Skin of body (tissue), 2 donors: ENCODE results near the gene ANO6. TPM values are rescaled to one million over a fixed set of nuclear protein-coding genes. Genes with fewer than 3 reads are reported as not detected.
"Not testable (repeated sequence)": the region's sequence is repeated elsewhere in the genome, so short reads cannot be mapped to it uniquely, and the experiment has no call there.

Experiments used
- DNase-seq: peaks from one replicate; lab custom pipeline; 2025; lab: John Stamatoyannopoulos, UW
- total RNA-seq: library from RNA; depleted of rRNA; stranded (reverse); fragments of >200 nt; gene quantifications from one replicate; pipeline ENCODE4 v1.2.3, GENCODE V29; 2014

ANO6 gene
- total RNA-seq, 1 donor from 2014 or later = 55.6 TPM

DNA sequence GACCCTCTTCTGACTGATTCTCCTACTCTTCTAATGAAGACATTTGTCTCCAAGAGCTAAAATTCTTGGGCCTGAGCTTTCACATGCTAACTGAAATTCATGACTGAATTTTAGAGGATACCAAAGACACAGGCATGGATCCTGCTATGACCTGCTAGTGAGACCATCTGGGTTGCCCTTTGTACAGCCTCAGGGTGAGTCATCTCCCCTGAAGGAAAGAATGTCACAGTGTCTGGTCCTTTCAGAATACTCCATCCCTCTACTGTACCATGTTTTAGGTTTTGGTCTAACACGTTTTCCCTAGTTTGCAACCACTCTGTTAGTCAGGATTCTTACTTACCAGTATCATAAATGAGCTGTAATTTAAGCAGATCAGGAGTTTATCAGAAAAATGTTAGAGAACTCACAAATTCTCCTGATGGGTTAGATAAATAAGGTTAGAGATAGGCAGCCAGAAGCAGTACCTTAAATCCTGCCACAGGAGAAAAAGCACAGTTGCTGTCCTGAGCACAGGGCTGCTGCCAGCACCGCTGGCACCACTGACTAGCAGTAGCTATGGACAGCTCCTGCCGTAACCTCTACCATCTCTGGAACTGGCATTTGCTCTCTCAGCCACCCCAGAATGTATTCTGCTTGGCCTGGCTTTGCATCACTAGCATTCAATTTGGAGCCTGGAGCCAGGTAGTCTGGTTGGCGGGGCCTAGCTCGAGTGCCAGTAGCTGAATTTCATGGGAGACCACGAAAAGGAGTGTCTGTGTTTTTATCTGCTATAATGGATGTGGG is 127.6 kb downstream of the ANO6 start:
- DNase-seq = no peak

DNA sequence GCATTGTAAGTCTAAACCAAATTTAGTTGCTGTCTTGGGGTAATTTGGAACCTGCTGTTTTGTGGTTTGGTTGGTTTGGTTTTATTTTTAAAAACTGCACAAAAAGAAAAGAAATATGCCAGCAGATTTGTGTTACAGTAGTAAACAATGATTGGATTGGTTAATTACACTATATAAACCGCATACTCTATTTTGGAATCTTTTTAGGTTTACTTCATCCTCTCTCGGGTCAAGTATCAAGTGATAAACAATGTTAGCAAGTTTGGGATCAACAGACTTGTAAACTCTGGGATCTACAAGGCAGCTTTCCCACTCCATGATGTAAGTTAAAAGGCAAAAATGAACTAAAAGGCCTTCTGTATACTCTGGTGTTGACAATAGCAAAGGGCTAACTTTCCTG is 132.4 kb downstream of the ANO6 start:
- DNase-seq = no peak

DNA sequence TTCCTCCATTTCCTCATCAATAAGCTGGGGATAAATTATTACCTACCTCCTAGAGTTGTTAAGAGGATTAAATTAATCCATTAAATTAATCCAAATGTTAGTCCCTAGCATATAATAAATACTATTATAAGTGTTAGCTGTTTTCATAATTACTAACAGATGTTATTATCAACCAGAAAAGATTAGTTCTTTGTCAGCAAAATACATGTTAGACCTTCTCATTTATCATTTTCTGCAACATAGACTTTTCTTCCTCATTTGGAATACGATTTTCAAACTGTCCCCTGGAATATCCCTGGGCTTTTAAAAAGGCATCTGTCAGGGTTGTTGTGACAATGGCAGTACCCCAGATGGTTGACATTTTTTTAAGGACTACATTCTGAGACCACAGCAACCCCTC is 133.1 kb downstream of the ANO6 start:
- DNase-seq = no peak

DNA sequence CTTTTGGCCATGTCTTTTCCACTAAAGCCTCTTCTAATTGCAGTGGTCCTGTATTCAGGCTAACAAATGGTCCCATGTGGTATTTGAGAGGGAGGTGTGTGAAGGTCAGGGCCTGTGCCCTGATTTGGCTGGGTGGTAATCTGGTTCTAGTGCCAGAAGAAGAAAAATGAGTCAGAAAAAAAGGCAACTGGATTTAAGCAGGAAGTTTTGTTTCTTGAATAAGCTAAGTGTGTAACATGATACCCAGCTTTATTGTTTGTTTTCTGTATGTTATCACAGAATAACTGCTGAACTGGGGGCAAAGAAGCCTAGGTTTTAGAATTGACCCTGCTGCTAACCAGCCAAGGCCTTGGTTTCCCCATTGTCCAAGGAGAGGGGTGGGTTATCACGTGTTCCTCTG is 134.0 kb downstream of the ANO6 start:
- DNase-seq = no peak

DNA sequence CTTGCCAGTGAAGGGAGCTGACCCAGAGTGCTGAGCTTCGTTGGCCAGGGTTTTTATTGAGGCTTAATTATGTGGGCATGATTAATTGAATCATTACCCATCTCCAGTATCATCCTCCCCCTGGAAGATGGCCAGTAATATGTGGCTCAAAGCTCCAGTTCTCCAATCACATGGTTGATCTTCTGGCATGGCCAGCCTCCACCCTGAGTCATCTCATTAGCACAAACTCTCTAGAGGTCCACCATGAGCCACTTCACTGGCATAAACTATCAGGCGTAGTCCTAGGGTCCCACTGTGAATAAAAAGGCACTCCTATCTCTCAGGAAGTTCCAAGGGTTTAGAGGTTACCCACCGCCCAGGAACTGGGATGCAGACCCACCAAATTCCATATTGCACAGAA is 135.0 kb downstream of the ANO6 start:
- no peak for DNase-seq

DNA sequence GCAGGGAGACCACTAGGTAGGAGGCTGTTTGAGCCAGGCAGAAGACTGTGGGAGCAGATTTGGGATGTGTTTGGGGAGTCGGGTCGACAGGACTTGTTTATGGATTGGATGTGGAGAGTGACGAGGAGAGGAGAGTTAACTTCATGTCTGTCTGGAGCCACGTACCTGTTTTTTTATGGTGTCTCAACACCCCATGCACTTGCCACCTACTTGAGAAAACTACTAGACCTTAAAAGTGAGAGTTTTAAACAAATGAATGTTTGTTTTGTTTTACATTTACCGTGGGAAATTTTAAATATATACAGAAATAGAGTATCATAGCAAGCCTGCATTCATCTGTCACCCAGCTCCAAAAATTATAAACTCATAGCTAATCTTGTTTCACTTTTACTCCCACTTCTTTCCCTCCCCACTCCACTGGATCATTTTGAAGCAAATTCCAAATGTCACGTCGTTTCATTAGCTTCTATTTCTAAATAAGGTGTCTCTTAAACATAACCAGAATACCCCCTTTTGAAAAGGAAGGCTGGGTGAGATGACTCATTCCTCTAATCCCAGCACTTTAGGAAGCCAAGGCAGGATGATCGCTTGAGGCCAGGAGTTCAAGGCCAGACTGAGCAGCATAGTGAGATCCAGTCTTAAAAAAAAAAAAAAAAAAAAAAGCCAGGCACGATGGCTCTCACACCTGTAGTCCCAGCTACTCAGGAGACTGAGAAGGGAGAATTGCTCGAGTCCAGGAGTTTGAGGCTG is 136.2 kb downstream of the ANO6 start:
- no peak for DNase-seq

DNA sequence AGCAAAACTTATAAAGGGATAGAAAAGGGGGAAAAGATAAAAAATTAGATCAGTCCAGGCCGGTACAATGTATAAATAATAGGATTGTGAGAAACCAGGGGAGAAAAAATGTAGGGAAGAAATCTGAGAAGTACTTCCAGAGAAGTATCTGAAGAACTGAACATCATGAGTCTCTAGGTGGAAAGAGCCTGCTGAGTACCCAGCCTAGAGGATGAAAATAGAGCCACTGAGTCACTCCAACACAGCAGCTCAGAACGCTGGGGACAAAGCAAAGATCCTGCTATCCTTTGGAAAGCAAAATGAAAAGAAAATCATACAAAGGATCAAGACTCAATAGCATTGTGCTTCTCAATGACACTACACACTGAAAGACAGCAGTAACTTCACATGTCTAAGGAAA is 138.0 kb downstream of the ANO6 start:
- no peak for DNase-seq

DNA sequence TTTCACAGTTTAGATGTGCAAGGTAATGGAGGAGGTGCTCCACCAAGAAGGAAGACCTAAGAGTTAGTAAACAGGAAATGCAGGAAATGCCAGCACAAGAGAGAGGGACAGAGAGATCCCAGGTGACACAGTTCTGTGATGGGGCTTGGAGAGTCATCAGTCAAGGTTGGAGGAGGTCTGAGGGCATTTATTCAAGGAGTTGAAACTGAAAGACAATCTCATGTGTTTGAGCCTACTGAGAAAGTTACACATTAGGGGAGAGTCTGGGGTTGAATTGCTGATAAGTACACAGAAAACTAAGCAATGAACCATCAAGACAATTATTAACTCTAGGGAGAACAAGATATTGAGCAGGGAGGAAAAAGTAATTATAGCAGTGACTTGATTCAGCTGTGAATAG is 138.5 kb downstream of the ANO6 start:
- DNase-seq = no peak

DNA sequence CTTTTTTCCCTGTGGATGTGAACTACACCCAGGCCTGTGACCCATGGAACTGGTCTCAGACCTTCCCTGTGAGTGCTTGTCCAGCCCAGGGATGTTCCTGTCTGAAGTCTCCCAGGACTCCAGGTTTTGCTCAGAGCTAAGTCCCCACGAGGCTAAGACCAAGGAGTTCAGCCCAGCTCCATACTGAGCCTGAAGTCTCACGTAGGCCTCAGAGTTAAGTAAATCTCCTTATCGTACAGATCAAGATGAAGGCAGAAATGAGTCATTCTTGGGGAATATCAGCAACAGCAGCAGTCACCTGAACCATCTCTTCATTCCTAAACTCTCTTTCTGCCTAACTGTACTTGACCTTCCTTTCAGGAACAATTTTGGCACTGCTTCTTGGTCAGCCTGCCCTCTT is 139.8 kb downstream of the ANO6 start:
- no peak for DNase-seq

DNA sequence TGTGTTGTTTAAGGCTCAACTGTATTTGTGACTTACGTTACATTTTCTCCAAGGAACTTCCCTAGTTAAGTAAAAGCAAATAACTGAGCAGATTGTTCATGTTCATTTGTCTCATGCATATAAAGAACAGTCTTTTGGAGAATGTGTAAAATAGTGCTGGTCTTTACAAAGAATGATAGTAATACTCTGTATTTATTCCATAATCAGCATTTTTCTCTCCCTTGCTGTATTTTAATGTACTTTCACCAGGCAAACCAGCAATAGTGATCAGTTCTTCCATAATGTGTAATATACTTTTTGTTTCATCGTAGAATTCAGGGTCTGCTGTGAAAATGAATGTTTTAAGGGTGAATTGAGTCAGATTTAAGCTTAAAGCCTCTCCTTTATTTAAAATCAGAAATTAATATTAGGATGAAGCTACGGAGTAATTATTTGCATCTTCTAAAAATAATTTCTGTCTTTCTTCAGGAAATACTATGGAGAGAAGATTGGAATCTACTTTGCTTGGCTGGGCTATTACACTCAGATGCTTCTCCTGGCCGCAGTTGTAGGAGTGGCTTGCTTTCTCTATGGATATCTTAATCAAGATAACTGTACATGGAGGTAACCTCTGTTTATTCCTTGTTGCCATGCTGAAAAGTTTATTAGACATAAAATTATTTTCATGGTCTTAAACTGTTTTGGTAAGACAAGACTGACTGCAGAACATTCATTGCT is 141.1 kb downstream of the ANO6 start:
- no peak for DNase-seq

DNA sequence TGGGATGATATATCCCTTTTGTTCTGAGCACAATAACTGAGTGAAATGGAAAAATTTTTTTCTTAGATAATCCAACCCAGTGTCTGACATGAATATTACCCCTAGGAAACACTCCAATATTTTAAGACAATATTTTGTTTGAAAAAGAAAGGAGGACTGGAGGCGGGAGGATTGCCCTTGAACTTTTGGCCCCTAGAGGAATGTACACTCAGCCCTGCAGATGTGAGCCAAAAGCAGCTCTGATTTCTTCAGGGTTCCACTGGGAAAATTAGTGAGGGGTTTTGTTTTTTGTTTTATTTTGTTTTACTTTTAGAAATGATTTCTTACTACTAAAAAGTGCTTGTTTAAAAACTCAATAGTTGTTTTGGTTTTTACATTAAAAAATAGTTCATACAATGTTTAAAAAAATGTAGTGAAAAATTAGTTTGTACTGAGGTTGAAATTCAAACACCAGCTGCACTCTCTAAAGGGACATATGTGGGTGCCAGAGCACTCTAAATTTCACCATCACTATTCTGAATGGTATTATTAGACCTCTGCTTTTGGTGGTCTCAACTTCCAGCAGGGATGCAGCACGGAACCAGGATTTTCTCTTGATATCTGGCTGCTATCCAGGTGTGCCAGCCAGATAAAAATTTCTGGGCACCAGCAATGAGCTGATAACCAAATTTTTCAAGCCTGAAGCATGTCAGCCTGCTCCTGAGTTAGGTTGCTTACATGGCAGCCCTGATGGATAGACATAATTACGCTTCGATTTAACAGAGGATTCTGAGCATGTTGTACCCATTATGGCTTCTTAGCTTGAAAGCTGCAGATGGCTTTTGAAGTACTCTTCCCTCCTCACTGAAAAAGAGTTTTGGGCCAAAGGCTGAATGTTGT is 141.9 kb downstream of the ANO6 start:
- DNase-seq = peak; percentile 36

DNA sequence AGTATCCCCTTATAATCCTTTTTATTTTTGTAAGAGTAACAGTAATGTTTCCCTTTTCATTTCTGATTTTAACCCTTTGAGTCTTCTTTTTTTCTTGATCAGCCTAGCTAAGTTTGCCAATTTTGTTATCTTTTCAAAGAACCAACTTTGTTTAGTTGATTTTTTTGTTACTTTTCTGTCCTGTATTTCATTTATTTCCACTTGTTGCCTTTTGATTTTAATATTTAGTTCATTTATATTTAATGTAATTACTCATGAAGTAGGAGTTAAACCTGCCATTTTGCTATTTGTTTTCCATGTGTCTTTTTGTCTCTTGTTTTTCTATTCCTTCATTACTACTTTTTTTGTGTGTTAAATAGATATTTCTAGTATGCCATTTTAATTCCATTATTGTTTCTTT is 146.4 kb downstream of the ANO6 start:
- no peak for DNase-seq

DNA sequence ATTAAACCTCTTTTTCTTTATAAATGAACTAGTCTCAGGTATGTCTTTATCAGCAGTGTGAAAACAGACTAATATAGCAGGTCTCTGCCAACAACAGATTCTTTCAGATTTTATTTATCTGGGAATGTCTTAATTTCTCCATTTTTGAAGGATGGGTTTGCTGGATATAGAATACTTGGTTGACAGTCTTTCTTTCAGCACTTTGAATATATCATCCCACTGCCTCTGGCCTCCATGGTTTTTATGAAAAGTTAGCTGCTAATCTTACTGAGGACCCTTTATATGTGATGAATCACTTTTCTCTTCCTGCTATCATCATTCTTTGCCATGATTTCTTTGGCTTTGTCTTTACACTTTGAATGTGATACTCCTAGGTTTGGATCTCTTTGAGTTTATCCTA is 148.0 kb downstream of the ANO6 start:
- no peak for DNase-seq

DNA sequence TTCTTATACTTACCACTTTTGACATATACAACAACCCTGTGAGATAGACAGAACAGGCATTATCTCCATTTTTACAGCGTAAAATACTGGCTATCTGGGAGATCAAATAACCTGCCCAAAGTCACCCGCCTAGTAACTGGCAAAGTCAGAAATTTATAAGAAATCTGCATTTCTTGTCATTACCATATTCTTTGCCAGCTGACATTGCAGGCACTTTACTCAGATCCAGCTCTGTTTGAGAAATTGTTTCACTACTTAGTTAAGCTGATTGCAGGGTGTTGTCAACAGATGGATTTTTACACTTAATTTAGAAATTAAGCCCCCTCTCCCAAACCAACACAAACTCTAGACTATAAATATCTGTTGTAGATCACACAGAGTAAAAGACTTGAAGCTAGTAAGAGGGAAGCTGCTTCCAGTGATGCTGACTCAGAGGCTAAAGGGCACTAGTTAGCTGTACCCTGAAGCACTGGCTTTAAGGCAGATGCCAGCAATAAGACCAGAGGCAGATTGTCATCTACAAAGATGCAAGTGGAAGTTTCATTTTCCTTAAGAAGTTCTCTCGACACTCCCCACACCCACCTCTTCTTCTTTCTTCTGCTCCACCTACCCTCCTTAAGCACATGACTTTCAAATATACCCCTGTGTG is 153.1 kb downstream of the ANO6 start:
- DNase-seq = no peak

DNA sequence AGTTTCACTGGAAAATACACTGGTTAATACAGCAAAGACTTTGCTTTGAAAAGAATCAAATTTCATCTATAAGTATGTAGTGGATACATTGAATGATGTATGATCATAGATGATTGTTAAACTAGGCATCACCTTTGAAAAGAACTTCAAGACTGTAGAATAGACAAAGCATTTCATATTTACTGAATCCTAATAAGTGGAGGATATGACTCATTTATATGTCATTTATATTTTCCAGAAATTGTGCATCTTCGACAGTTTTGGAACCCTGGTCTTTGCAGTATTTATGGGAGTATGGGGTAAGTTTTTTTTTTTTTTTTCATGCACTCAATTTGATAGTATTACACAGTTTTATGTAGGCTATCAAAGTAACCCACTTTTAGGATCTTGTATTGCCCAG is 161.9 kb downstream of the ANO6 start:
- DNase-seq = no peak

DNA sequence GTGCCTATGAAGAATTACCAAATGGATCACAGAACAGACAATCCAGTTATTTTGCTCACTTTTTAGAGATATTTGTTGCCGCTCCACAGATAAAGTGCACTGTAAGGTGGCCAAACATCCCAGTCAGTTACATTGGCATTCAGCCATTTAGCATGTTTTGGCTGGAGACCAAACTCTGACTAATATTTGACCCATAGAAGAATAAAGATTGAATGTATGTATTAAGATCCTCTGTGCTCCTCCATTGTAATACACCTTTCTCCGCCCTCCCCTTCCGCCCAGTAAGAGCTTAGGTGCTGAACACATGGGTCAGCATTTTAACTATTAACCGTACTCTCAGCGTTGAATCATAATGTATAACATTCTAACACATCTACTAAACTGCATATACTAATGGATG is 163.4 kb downstream of the ANO6 start:
- DNase-seq = no peak

DNA sequence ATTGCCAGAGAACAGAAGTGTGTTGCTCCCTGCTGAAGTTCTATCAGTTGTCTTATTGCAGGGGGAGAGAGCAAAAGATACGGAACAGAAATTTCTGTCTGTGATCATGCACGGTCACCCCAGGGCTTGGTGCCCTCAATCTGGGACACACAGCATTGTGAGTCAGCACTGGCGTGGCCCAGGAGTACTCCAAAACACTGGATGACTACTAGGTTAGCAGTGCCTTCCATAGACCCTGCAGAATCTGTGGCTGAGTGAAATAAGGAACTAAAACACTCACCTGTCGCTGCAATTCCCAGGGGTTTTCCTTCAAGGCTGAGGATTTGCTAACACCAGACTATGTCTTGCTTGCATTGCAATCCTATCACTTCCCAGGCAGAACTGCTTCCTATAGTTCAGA is 165.5 kb downstream of the ANO6 start:
- DNase-seq = no peak

DNA sequence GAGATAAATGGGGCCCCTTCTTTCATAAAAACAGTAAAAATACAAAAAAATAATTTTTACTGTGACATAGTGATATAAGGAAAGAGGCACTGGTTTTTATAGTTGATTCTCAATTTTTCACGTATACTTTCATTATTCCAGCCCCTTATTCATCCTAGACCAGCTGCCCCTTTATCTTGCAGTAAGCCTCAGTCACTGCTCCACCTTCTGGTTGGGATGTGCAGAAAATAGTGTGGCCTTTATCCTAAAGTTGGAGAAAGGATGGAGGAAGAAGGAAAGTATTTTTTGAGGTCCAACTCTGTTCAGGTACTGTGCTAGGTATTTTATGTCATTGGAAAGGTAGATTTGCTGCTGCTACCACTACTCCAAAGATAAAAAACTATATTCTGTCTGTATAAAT is 172.7 kb downstream of the ANO6 start:
- peak; percentile 19 for DNase-seq

DNA sequence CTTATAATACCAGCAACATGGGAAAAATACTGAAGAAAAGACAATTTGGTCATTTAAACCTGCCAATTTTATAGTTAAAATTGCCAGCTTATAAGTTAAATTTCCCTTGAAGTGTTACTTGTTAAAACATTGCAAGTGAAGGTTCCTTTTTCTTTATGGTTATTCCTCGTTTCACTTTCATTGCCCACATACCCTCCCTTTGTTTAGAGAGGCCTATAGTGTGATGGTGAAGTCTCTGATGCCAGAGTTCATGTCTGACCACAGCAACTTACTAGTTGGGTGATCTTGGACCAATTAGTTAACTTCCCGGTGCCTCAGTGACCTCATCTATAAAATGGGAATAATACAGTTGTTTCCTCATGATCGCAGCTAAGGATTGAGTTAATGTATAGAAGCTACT is 173.5 kb downstream of the ANO6 start:
- no peak for DNase-seq

DNA sequence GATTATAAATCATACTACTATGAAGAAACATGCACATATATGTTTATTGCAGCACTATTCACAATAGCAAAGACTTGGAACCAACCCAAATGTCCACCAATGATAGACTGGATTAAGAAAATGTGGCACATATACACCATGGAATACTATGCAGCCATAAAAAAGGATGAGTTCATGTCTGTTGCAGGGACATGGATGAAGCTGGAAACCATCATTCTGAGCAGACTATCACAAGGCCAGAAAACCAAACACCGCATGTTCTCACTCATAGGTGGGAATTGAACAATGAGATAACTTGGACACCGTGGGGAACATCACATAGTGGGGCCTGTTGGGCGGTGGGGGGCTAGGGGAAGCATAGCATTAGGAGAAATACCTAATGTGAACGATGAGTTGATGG is 181.6 kb downstream of the ANO6 start:
- DNase-seq = not testable (repeated sequence)

DNA sequence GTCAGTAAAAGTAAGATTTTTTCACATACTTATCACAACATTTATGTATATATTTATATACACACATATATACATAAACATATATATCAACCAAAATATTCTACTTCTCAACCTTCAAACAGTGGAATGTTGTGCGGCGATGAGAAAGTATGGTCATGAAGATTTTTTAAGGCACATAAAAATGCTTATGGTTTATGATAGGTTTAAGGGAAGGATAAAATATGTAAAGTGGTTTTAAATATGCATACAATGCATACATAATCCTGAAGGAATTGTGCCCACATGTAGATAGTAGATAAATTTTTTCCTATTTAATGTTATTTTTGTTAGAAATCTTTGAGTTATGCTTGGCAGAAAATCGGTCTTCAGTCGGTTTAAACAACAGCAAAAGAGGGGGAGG is 182.7 kb downstream of the ANO6 start:
- no peak for DNase-seq
